C4-2B (cell line): ENCODE data around the gene CBX7.
"Not testable (repeated sequence)": the region's sequence is repeated elsewhere in the genome, so short reads cannot be mapped to it uniquely, and the experiment has no call there.

Source experiments
- H3K27ac ChIP-seq: fragments of 450-650 bp; 2 replicates; pipeline ENCODE4 v1.5.1; 2017
- CTCF ChIP-seq: fragments of 450-650 bp; conservative IDR thresholded peaks from 2 replicates; pipeline ENCODE4 v1.5.1; 2017; ENCODE audit warnings: mild to moderate bottlenecking
- ZFX ChIP-seq: fragments of 450-650 bp; IDR thresholded peaks from 2 replicates; pipeline ENCODE4 v1.6.1; 2017

Gene CBX7

GRCh38 chr22:39173787-39174497 lies 21.5 kb upstream of the CBX7 start:
- no peak overlapping the region for H3K27ac ChIP-seq
- no peak for TF ChIP-seq ZFX
- no peak for TF ChIP-seq CTCF

GRCh38 chr22:39173050-39173706 lies 20.7 kb upstream of the CBX7 start:
- TF ChIP-seq ZFX (no peak), CTCF (no peak)
- no peak overlapping the region for H3K27ac ChIP-seq

GRCh38 chr22:39172265-39173049 lies 20.0 kb upstream of the CBX7 start:
- not testable (repeated sequence) for H3K27ac ChIP-seq

- no peak overlapping the region for H3K27ac ChIP-seq
- TF ChIP-seq CTCF (no peak), ZFX (no peak)
Observed at GRCh38 chr22:39171623-39172264, 19.3 kb upstream of the CBX7 start.

- peak; percentile 97 for TF ChIP-seq CTCF
- no peak for TF ChIP-seq ZFX
- H3K27ac ChIP-seq: no peak overlapping the region
Observed at GRCh38 chr22:39170825-39171622, 18.5 kb upstream of the CBX7 start.

GRCh38 chr22:39169797-39170466 lies 17.5 kb upstream of the CBX7 start:
- TF ChIP-seq CTCF (no peak), ZFX (no peak)
- H3K27ac ChIP-seq: no peak overlapping the region

- H3K27ac ChIP-seq: no peak overlapping the region
- no peak for TF ChIP-seq ZFX
- no peak for TF ChIP-seq CTCF
Observed at GRCh38 chr22:39166547-39166946, 14.1 kb upstream of the CBX7 start.

GRCh38 chr22:39156093-39156492 lies 3.6 kb upstream of the CBX7 start:
- not testable (repeated sequence) for H3K27ac ChIP-seq
